NT2/D1 (cell line): ENCODE results near the gene SCO1.

Source experiments
- DNase-seq: peaks from one replicate; pipeline ENCODE4 v3.0.0-alpha.2; 2011; ENCODE audit warnings: low read depth, low spot score
- H3K27me3 ChIP-seq: 2 replicates; pipeline ENCODE4 v1.6.0; 2011; ENCODE audit warnings: mild to moderate bottlenecking; ENCODE audit not compliant: insufficient read length, insufficient read depth
- H3K36me3 ChIP-seq: 2 replicates; pipeline ENCODE4 v1.6.1; 2011; ENCODE audit warnings: mild to moderate bottlenecking, low read length, mixed read lengths; ENCODE audit not compliant: insufficient read depth, insufficient read length
- H3K4me1 ChIP-seq: 2 replicates; pipeline ENCODE4 v1.5.1; 2011; ENCODE audit not compliant: insufficient read depth, insufficient read length
- H3K4me3 ChIP-seq: 2 replicates; pipeline ENCODE4 v1.5.1; 2011; ENCODE audit warnings: low read depth; ENCODE audit not compliant: insufficient read length
- H3K9ac ChIP-seq: 2 replicates; pipeline ENCODE4 v1.6.0; 2011; ENCODE audit warnings: low read depth; ENCODE audit not compliant: insufficient read length
- H3K9me3 ChIP-seq: 2 replicates; pipeline ENCODE4 v1.5.1; 2011; ENCODE audit warnings: mild to moderate bottlenecking, low read length; ENCODE audit not compliant: insufficient read depth
- SUZ12 ChIP-seq: IDR thresholded peaks from 2 replicates; pipeline ENCODE4 v1.6.1; 2011; ENCODE audit not compliant: insufficient read length, insufficient read depth; ENCODE audit errors: extremely low read depth
- YY1 ChIP-seq: IDR thresholded peaks from 2 replicates; pipeline ENCODE4 v1.6.1; 2011; ENCODE audit not compliant: insufficient read length, insufficient read depth
- ZNF274 ChIP-seq: IDR thresholded peaks from 2 replicates; pipeline ENCODE4 v1.6.1; 2011; ENCODE audit warnings: mild to moderate bottlenecking, low read depth, low read length

Gene SCO1

DNA sequence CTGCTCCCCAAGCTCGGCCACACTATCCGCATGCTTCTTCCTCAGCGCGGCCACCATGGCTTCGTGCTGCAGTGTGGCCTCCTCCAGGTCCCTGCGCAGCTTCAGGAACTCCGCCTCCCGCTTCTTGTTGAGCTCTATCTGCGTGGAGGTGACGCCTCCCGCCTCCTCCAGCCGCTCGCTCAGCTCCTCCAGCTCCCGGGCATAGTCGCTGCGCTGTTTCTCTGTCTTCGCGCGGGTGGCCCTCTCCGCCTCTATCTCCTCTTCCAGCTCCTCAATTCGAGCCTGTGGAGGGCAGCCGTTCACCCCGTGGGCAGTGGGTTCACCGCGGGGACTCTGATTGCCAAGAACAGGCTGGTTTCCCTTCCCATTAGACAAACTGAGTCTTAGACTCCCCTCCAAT lies 59.2 kb downstream of the SCO1 start:
- no peak for DNase-seq
- H3K9ac ChIP-seq = no peak overlapping the region
- peaks cover 36% of the 10 kb centered on the region for H3K36me3 ChIP-seq
- no peaks in the 10 kb centered on the region for H3K9me3 ChIP-seq
- TF ChIP-seq SUZ12 (no peak), ZNF274 (no peak), YY1 (no peak)
- H3K27me3 ChIP-seq = no peaks in the 10 kb centered on the region
- no peak overlapping the region for H3K4me3 ChIP-seq
- H3K4me1 ChIP-seq = no peaks in the 10 kb centered on the region

DNA sequence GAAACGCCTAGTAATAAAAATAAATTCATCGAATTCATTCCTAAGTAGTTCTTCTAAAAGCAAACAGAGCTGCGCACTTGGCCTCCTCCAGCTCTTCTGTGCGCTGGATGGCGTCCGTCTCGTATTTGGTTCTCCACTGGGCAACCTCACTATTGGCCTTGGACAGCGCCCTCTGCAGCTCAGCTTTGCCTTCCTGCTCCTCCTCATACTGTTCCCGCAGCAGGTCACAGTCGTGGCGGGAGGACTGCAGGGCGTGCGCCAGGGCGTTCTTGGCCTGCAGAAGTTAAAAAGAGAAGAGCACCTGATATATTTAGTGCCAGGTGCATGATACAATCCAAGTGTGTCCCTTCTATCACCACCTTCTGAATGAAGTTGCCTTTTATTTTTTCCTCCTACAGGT lies 62.0 kb downstream of the SCO1 start:
- no peaks in the 10 kb centered on the region for H3K9me3 ChIP-seq
- DNase-seq = no peak
- H3K9ac ChIP-seq = no peak overlapping the region
- H3K4me1 ChIP-seq = no peaks in the 10 kb centered on the region
- H3K4me3 ChIP-seq = no peak overlapping the region
- peaks cover 22% of the 10 kb centered on the region for H3K36me3 ChIP-seq
- H3K27me3 ChIP-seq = no peaks in the 10 kb centered on the region
- TF ChIP-seq YY1 (no peak), SUZ12 (no peak), ZNF274 (no peak)

DNA sequence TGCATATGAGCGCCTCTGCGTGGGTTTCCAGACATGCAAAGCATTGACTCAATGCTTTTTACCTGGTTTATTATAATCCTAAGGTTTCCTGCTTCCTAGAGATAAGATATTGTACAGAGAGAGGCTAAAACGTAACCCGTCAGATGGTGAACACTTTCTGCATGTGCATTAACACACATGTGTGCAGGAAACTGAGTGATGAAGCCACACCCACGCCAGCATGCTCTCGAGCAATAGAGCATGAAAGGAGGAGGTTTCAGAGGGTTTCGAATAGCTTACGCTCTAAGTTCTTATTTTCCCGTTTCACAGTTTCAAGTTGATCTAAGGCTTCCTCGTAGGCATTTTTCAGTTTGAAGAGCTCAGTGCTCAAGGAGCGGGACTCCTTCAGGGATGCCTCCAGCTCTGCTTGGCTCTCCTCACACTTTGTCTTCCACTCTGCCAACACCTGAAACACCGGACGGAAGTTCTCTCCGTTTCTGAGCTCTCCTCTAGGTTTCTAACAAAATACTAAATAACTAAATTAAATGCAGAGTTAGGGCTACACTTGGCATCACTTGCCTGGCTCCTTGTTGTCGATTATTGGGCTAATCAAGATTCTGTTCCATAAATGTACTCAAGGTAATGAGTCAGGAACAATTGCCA lies 63.5 kb downstream of the SCO1 start:
- H3K9ac ChIP-seq = no peak overlapping the region

DNA sequence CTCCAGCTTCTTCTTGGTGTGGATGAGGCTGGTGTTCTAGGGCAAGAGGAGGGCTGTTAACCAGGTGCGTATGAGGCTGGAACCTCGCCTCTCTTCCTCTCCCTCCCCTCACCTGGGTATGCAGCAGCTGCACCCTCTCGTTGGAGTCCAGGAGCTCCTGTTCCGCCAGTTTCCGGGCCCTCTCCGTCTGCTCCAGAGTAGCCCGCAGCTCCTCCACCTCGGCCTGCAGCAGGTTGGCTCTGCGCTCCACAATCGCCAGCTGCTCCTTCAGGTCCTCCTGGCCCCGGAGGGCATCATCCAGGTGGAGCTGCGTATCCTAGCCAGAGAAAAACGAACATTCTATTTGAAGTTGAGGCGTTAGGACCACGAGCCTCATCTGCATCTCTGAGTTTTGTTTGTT lies 65.6 kb downstream of the SCO1 start:
- no peaks in the 10 kb centered on the region for H3K4me1 ChIP-seq
- H3K9me3 ChIP-seq = no peaks in the 10 kb centered on the region
- TF ChIP-seq YY1 = no peak
- no peak for TF ChIP-seq ZNF274
- TF ChIP-seq SUZ12 = no peak
- peaks cover 11% of the 10 kb centered on the region for H3K36me3 ChIP-seq
- H3K27me3 ChIP-seq = no peaks in the 10 kb centered on the region
- no peak overlapping the region for H3K4me3 ChIP-seq
- no peak for DNase-seq
- H3K9ac ChIP-seq = no peak overlapping the region

More for the DNA sequence above, 63.5 kb downstream of the SCO1 start:
- no peaks in the 10 kb centered on the region for H3K27me3 ChIP-seq
- no peak overlapping the region for H3K4me3 ChIP-seq
- H3K9me3 ChIP-seq = no peaks in the 10 kb centered on the region
- H3K4me1 ChIP-seq = no peaks in the 10 kb centered on the region
- no peak for TF ChIP-seq SUZ12
- TF ChIP-seq YY1 = no peak
- TF ChIP-seq ZNF274 = no peak
- peaks cover 20% of the 10 kb centered on the region for H3K36me3 ChIP-seq
- no peak for DNase-seq

DNA sequence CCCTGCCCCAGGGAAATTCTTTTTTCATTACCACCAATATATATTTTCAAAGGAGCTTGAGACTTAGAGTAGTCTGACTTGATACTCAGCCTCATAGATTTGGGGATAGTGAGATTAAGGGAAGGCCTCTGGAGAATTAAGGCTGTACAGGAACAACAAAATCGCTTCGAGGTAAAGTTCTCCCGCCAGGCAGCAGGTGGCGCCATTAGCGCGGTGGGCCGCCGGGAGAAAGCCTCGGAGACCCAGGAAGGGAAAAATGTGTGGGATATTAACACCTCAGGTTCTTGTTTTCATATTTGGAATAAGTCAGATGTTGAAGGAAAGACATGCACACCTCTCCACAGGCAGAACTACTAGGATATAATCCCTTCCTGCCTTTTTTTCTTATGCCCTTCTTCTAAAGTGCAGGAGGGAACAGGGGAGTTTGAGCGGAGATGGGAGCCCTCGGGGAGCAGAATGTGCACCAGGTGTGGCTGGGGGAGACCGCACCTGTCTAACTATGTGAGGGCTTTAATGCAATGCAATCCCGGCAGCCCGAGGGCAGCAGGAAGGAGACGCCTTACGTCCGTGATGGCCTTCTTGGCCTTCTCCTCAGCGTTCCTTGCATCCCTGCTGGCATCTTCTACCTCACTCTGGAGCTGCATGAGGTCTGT lies 66.2 kb downstream of the SCO1 start:
- Histone ChIP-seq H3K9ac (no peak overlapping the region), H3K9me3 (no peaks in the 10 kb centered on the region), H3K36me3 (peaks cover 11% of the 10 kb centered on the region), H3K4me3 (no peak overlapping the region), H3K4me1 (no peaks in the 10 kb centered on the region), H3K27me3 (no peaks in the 10 kb centered on the region)
- TF ChIP-seq YY1 = no peak
- peak; percentile 8 for DNase-seq

DNA sequence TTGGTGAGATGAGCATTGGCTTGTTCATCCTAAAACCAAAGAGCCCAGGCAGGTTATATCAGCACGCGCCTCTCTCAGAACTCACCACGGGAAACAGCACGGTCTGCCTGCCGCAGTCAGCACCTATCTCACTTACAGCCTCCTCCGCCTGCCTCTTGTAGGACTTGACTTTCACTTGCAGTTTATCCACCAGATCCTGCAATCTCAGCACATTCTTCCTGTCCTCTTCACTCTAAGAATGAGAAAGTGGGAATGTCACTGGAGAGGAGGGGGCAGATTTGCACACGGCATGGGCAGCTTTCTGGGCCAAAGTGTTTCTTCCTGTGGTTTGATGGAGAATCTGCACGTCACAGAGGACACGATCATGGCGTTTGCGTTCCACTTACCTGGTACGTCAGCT lies 67.6 kb downstream of the SCO1 start:
- DNase-seq = no peak

DNA sequence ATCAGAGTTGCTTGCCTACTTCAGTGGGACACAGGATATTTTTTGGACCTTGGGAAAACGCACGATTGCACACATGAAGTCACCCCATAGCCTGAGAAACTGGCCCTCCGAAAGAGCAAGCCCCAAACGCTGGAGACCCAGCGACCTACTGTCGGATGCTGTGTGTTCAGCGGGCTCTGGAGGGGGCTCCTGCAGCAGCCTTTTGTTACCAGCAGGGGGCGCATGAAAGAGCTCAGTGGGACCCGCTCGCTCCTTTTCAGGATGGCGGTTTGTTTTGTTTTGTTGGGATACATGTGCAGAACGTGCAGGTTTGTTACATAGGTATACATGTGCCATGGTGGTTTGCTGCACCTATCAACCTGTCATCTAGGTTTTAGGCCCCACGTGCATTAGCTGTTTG lies 68.6 kb downstream of the SCO1 start:
- H3K27me3 ChIP-seq = no peaks in the 10 kb centered on the region
- peak; percentile 15 for DNase-seq
- H3K4me1 ChIP-seq = no peaks in the 10 kb centered on the region
- no peak overlapping the region for H3K9ac ChIP-seq
- TF ChIP-seq ZNF274 (no peak), YY1 (no peak), SUZ12 (no peak)
- H3K4me3 ChIP-seq = no peak overlapping the region
- H3K36me3 ChIP-seq = peaks cover 8% of the 10 kb centered on the region
- H3K9me3 ChIP-seq = no peaks in the 10 kb centered on the region

More for the DNA sequence above, 67.6 kb downstream of the SCO1 start:
- Histone ChIP-seq H3K4me3 (no peak overlapping the region), H3K9ac (no peak overlapping the region), H3K36me3 (peaks cover 10% of the 10 kb centered on the region), H3K4me1 (no peaks in the 10 kb centered on the region), H3K9me3 (no peaks in the 10 kb centered on the region), H3K27me3 (no peaks in the 10 kb centered on the region)
- TF ChIP-seq YY1 = no peak
- TF ChIP-seq SUZ12 = no peak
- TF ChIP-seq ZNF274 = no peak
